Astrocyte (in vitro differentiated cells and primary cell): ENCODE results near the gene GAPT.

Experiments
- EZH2 ChIP-seq: IDR thresholded peaks from 2 replicates; pipeline ENCODE4 v1.6.1; 2012; ENCODE audit warnings: mild to moderate bottlenecking, low read length, inconsistent platforms; ENCODE audit not compliant: insufficient read depth
- TF ChIP-seq, protein P1 (sequence below): IDR thresholded peaks from 2 replicates; pipeline ENCODE4 v1.5.1; 2011; ENCODE audit warnings: low read depth, mild to moderate bottlenecking, inconsistent platforms, low read length, moderate library complexity; ENCODE audit not compliant: insufficient read depth

DNA sequence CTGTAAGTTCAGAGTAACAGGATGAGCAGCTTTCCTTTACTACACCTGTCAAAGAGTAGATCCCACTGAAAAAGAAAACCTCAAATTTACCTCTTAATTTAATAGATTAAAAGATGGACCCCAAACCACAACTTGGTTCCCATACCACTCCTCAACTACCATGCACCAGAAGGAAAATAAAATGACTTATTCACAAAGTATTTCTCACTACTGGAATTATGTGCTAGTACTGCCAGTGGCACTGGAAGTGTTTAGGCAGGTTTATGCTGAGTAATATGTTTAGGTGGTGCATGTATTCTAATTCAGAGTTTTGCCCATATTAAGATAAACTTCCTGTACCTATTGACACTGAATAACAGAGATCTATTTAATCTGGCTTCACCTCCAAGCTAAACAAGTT is 37.9 kb upstream of the GAPT start:
- TF ChIP-seq, protein P1, sequence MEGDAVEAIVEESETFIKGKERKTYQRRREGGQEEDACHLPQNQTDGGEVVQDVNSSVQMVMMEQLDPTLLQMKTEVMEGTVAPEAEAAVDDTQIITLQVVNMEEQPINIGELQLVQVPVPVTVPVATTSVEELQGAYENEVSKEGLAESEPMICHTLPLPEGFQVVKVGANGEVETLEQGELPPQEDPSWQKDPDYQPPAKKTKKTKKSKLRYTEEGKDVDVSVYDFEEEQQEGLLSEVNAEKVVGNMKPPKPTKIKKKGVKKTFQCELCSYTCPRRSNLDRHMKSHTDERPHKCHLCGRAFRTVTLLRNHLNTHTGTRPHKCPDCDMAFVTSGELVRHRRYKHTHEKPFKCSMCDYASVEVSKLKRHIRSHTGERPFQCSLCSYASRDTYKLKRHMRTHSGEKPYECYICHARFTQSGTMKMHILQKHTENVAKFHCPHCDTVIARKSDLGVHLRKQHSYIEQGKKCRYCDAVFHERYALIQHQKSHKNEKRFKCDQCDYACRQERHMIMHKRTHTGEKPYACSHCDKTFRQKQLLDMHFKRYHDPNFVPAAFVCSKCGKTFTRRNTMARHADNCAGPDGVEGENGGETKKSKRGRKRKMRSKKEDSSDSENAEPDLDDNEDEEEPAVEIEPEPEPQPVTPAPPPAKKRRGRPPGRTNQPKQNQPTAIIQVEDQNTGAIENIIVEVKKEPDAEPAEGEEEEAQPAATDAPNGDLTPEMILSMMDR = no peak
- no peak for TF ChIP-seq EZH2
